GM15510 (cell line): ENCODE results near the gene P3R3URF.

Experiments used
- POLR2A ChIP-seq: IDR thresholded peaks from 3 replicates; pipeline ENCODE4 v1.6.1; 2011; ENCODE audit warnings: borderline replicate concordance; ENCODE audit not compliant: insufficient read length; ENCODE audit errors: extremely low read depth

P3R3URF gene

DNA sequence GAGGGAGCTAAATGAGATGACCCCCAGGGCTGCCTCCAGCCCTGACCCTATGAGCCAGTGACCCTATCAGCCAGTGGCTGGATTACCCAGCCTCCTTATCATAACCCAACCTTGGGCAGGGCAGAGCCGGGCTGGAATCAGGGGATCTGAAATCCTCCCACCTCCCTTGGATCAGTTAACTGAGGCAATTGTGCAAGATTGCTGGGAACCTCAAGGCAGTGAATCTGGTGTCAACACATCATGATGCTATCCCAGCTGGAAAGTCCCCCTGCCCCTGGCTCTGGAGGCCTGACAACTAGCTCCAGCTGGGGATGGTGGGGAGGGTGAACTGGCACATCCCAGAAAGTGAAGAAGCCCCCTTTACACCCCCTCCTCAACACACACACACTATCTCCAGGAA, 7.8 kb downstream of the P3R3URF start:
- no peak for TF ChIP-seq POLR2A

- no peak for TF ChIP-seq POLR2A
Observed at GRCh38 chr1:46166521-46167462, 9.5 kb downstream of the P3R3URF start.

DNA sequence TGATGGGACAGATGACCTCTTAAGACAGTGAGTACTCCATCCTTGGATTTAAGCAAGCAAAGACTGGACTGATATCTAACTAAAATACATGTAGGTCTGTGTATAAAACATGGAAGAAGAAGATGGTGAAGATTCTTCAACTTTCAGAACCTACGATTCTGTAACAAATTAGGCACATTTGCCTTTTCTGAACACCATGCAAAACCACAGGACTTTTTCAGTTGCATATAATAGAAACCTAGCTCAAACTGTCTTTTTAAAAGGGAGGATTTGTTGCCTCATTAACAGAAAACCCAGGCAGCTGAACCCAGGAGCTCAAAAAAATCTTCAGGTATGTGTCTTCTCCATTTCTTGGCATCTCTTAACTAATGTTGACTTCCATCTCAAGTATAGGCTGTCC, 16.1 kb downstream of the P3R3URF start:
- TF ChIP-seq POLR2A, result no peak

GRCh38 chr1:46159516-46159915, 16.8 kb downstream of the P3R3URF start:
- TF ChIP-seq POLR2A, result no peak

DNA sequence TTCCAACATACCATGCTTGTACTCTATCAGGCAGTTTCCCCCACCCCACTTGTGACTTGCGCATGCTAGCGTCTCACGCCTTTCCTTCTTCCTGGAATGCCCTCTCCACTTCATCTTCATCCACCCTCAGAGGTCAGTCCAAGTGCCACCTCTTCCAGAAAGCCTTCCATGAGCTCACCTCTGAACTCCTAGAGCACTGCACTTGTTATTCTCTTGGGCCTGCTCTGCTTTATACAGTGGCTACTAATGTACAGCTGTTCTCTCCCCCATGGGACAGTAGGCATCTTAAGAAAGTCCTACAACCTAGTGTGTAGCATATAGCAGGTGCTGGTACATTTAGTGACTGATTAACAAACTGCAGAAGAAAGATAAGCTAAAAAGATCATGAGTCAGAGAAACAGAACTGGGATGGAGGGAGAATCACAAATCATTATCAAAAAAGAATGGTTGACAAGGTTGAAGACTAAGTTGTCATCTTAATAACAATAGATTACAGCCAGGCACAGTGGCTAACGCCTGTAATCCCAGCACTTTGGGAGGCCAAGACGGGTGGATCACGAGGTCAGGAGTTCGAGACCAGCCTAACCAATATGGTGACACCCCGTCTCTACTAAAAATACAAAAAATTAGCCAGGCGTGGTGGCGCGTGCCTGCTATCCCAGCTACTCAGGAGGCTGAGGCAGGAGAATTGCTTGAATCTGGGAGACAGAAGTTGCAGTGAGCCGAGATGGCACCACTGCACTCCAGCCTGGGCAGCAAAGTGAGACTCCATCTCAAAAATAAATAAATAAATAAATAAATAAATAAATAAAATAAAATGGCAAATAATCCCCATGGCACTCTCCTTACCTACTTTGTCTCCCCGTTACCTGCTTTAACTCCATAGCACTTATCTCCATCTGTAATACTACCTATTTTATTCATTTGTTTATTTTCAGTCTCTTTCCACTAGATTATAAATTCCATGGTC, 17.7 kb downstream of the P3R3URF start:
- TF ChIP-seq POLR2A, result no peak

DNA sequence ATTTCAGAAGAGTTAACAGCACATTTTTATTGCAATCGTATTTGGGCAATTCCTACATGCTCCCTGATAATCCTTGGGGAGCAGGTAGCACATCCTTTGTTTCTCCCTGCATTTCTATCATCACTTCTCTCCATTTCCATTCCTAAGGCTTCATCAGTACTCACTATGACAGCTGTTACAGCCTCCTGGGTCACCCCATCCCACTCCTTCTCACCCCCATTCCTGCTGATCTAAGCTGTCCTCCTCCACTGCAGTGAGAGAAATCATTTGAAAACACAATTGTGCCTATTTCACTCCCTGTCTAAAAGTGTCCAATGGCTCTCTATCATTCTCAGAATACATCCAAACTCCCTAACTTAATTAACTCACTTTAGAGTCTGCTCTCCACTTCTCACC, 18.4 kb downstream of the P3R3URF start:
- TF ChIP-seq POLR2A, result no peak

GRCh38 chr1:46153732-46154131, 22.6 kb downstream of the P3R3URF start:
- no peak for TF ChIP-seq POLR2A

DNA sequence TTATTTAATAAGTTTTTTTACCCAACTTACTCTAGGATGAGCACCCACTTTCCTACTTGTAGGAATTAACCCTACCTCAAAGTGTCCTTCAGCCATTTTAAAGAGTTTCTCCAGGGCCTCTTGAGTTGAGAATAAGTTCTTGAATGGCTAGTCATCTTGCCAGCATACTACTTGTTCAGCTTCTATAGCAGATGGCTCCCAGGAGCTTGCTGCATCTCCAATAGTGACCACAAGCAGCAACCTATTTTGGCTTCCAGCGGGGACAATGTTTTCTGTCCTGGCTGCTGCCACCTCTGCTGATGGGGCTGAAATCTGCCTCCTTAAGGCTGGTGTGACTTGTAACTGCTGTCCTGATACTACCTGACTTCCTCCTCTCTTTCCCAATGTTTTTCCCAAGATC, 23.1 kb downstream of the P3R3URF start:
- TF ChIP-seq POLR2A, result no peak

- TF ChIP-seq POLR2A, result no peak
Observed at GRCh38 chr1:46152016-46152415, 24.3 kb downstream of the P3R3URF start.

DNA sequence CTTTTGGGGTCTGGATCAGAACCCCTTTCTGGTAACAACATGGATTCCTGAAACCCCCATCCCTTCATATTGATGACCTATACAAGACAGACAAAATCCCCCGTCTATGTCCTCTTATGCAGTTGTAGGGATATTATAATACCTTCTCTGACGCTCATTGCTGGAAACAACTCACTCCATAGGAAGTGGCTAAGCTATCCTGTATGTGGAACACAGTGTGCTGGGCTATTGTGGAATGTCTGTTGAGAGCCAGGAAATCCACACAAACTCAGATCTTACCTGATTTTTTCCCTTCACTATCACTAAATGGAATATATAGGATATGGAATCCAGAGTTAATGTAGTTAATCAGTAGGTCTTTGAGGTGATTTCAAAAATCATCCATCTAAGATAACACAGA, 26.2 kb downstream of the P3R3URF start:
- TF ChIP-seq POLR2A, result no peak

DNA sequence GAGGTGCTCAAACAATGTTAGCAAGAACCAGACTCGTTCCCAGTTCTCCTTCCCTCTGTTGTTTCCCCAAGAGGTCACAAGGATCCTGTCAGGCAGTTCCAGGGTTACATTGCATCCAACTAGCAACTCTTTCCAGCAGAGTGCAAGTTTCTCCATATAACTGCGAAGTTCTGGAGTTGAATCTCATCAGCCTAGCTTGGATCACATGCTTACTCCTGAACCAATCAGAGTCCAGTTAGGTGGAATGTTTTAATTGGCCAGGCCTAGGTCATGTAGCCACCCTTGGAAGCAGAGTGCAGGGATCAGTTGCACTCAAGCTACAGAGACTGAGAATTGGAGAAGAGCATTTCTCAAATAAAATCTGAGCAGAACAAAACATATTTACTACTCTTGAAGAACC, 28.0 kb downstream of the P3R3URF start:
- no peak for TF ChIP-seq POLR2A

GRCh38 chr1:46137916-46138315, 38.4 kb downstream of the P3R3URF start:
- TF ChIP-seq POLR2A, result no peak

DNA sequence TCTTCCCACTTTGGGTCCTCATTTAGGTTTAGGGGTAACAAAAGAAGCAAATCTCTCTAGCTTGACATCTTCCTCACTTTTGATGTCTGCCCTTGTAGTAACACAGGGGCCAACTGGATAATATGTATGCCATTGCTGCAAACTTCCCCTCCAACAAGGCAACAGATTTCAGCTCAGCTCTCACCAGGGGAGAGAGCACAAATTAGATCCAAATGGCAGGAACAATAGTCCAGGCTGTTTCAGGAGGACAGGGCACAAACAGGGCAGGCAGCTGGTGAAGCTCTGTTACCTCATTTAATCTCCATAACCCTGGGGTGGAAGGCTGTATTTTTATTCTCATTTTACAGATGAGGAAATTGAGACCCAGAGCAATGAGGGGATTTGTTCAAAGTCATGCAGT, 39.6 kb downstream of the P3R3URF start:
- TF ChIP-seq POLR2A, result no peak

- no peak for TF ChIP-seq POLR2A
Observed at GRCh38 chr1:46134660-46135331, 41.5 kb downstream of the P3R3URF start.
